Measurements from ENCODE around the gene RTP5.
"Not testable (repeated sequence)": the region's sequence is repeated elsewhere in the genome, so short reads cannot be mapped to it uniquely, and the experiment has no call there.

RTP5 gene

GRCh38 chr2:241871538-241872312 is 2.2 kb downstream of the RTP5 start:
- no peak for DNase-seq

- no peak for DNase-seq
Measured at GRCh38 chr2:241872313-241872642, 2.7 kb downstream of the RTP5 start.

GRCh38 chr2:241873081-241873802 is 3.7 kb downstream of the RTP5 start:
- DNase-seq, result no peak

GRCh38 chr2:241873803-241874110 is 4.2 kb downstream of the RTP5 start:
- no peak for DNase-seq

- DNase-seq, result no peak
Measured at GRCh38 chr2:241874277-241874925, 4.9 kb downstream of the RTP5 start.

- not testable (repeated sequence) for DNase-seq
Measured at GRCh38 chr2:241875754-241876527, 6.4 kb downstream of the RTP5 start.

GRCh38 chr2:241876528-241877196 is 7.1 kb downstream of the RTP5 start:
- DNase-seq, result no peak

GRCh38 chr2:241877197-241877685 is 7.7 kb downstream of the RTP5 start:
- DNase-seq, result no peak

- DNase-seq, result no peak
Measured at GRCh38 chr2:241877989-241878970, 8.8 kb downstream of the RTP5 start.

- DNase-seq, result no peak
Measured at GRCh38 chr2:241879326-241879725, 9.8 kb downstream of the RTP5 start.

GRCh38 chr2:241880311-241881073 is 11.0 kb downstream of the RTP5 start:
- no peak for DNase-seq

GRCh38 chr2:241882091-241882625 is 12.6 kb downstream of the RTP5 start:
- no peak for DNase-seq

GRCh38 chr2:241884951-241885290 is 15.4 kb downstream of the RTP5 start:
- no peak for DNase-seq

GRCh38 chr2:241885291-241885945 is 15.9 kb downstream of the RTP5 start:
- no peak for DNase-seq

- DNase-seq, result no peak
Measured at GRCh38 chr2:241885946-241886643, 16.6 kb downstream of the RTP5 start.

- DNase-seq, result no peak
Measured at GRCh38 chr2:241886840-241887447, 17.4 kb downstream of the RTP5 start.

- no peak for DNase-seq
Measured at GRCh38 chr2:241887806-241888522, 18.4 kb downstream of the RTP5 start.

- no peak for DNase-seq
Measured at GRCh38 chr2:241888641-241889040, 19.1 kb downstream of the RTP5 start.

Measured in NCI-H2171 (cell line).